HepG2 (cell line): Measurements from ENCODE around the gene VIT. TPM values are rescaled to one million over a fixed set of nuclear protein-coding genes. Genes with fewer than 3 reads are reported as not detected.

Experiments
- FOXJ3 ChIP-seq: sonication (generic); formaldehyde crosslinking; IDR thresholded peaks from 2 replicates; pipeline ENCODE4 v1.4.0; 2020; ENCODE audit warnings: missing genetic modification reagents, mild to moderate bottlenecking, borderline replicate concordance
- GATA4 ChIP-seq: sonication (generic); IDR thresholded peaks from 2 replicates; pipeline ENCODE4 v1.6.1; 2016; ENCODE audit warnings: antibody characterized with exemption, low read depth, borderline replicate concordance
- MXD4 ChIP-seq: IDR thresholded peaks from 2 replicates; pipeline ENCODE4 v1.6.1; 2016; ENCODE audit warnings: mild to moderate bottlenecking, missing biosample characterization, missing genetic modification reagents
- NKX3-1 ChIP-seq: sonication (generic); formaldehyde crosslinking; IDR thresholded peaks from 2 replicates; pipeline ENCODE4 v1.5.0; 2020; ENCODE audit warnings: missing genetic modification reagents
- polyA plus RNA-seq, 8 experiments: library from polyadenylated mRNA; depleted of rRNA in 3 of 8; stranded (reverse) in 7 of 8; unstranded in 1 of 8; fragments of >200 nt; fragmentation: Illumina TruSeq in 4 of 8; extraction: Trizol in 4 of 8; gene quantifications; 2 replicates each; pipeline versions ENCODE4 v1.2.1 to v1.2.3, GENCODE V29; 2011 to 2016; ENCODE audit warnings: low read depth in 4 of 8, missing spikeins in 1 of 8, mixed read lengths in 1 of 8; ENCODE audit not compliant: insufficient read depth in 1 of 8
- total RNA-seq, 5 experiments: library from RNA; depleted of rRNA; stranded (reverse); fragments of >200 nt; fragmentation: Illumina TruSeq; extraction: Trizol; gene quantifications; 2 replicates each; pipeline ENCODE4 v1.2.3, GENCODE V29; 2016; ENCODE audit warnings: low read depth in 1 of 5
- TF ChIP-seq, protein P1 (sequence below): sonication (generic); formaldehyde crosslinking; IDR thresholded peaks from 2 replicates; pipeline ENCODE4 v1.4.0; 2020; ENCODE audit warnings: missing genetic modification reagents, borderline replicate concordance
- TF ChIP-seq, protein P2 (sequence below): sonication (generic); formaldehyde crosslinking; conservative IDR thresholded peaks from 2 replicates; pipeline ENCODE4 v1.4.0; 2020; ENCODE audit warnings: missing genetic modification reagents
- TF ChIP-seq, protein P3 (sequence below), 2 experiments: fragments of 450-650 bp in 1 of 2; sonication (generic) in 1 of 2; formaldehyde crosslinking in 1 of 2; IDR thresholded peaks; 2 replicates each; pipeline versions ENCODE4 v1.6.1 to v1.8.0; 2016 to 2022; ENCODE audit warnings: antibody characterized with exemption in 1 of 2, mild to moderate bottlenecking in 1 of 2, missing genetic modification reagents in 1 of 2
- TF ChIP-seq, protein P4 (sequence below): fragments of 450-650 bp; IDR thresholded peaks from 2 replicates; pipeline ENCODE4 v1.6.1; 2017
- TF ChIP-seq, protein P5 (sequence below): sonication (generic); formaldehyde crosslinking; IDR thresholded peaks from 2 replicates; pipeline ENCODE4 v1.4.0; 2020; ENCODE audit warnings: missing genetic modification reagents
- TF ChIP-seq, protein P6 (sequence below): sonication (generic); formaldehyde crosslinking; IDR thresholded peaks from 2 replicates; pipeline ENCODE4 v1.8.1; 2023; ENCODE audit warnings: mild to moderate bottlenecking, moderate library complexity, missing genetic modification reagents

The VIT gene
- total and polyA plus RNA-seq, 2 of the 13 experiments (the other 11 are each of a cell fraction or from before 2014, with no cell fraction given): not detected

DNA sequence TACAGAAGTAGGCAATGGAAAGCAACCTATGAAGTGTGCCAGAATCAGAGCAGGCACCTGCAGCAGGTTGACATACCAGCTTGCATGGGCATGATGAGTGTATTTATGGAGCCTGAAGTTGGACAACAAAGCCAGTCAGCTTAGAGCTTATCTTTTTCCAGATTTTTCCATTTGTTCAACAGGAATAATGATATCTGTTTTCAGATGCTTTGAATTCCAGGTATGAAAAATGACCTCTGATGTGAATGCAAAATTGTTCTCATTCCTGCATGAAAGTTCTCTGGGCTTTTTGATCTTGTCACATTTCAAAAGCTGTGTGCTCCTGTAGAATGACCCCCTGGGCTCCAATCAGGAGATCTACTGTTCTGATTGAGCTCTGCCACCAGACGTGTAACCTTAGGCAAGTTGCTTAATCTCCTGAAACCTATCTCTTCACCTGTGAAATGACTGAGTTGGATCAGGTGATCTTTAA lies 38.2 kb upstream of the VIT start (continued):
- TF ChIP-seq, protein P1, sequence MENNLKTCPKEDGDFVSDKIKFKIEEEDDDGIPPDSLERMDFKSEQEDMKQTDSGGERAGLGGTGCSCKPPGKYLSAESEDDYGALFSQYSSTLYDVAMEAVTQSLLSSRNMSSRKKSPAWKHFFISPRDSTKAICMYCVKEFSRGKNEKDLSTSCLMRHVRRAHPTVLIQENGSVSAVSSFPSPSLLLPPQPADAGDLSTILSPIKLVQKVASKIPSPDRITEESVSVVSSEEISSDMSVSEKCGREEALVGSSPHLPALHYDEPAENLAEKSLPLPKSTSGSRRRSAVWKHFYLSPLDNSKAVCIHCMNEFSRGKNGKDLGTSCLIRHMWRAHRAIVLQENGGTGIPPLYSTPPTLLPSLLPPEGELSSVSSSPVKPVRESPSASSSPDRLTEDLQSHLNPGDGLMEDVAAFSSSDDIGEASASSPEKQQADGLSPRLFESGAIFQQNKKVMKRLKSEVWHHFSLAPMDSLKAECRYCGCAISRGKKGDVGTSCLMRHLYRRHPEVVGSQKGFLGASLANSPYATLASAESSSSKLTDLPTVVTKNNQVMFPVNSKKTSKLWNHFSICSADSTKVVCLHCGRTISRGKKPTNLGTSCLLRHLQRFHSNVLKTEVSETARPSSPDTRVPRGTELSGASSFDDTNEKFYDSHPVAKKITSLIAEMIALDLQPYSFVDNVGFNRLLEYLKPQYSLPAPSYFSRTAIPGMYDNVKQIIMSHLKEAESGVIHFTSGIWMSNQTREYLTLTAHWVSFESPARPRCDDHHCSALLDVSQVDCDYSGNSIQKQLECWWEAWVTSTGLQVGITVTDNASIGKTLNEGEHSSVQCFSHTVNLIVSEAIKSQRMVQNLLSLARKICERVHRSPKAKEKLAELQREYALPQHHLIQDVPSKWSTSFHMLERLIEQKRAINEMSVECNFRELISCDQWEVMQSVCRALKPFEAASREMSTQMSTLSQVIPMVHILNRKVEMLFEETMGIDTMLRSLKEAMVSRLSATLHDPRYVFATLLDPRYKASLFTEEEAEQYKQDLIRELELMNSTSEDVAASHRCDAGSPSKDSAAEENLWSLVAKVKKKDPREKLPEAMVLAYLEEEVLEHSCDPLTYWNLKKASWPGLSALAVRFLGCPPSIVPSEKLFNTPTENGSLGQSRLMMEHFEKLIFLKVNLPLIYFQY (CRISPR knock-in tag): no peak
- no peak for TF ChIP-seq MXD4 (CRISPR knock-in tag)
- TF ChIP-seq, protein P2, sequence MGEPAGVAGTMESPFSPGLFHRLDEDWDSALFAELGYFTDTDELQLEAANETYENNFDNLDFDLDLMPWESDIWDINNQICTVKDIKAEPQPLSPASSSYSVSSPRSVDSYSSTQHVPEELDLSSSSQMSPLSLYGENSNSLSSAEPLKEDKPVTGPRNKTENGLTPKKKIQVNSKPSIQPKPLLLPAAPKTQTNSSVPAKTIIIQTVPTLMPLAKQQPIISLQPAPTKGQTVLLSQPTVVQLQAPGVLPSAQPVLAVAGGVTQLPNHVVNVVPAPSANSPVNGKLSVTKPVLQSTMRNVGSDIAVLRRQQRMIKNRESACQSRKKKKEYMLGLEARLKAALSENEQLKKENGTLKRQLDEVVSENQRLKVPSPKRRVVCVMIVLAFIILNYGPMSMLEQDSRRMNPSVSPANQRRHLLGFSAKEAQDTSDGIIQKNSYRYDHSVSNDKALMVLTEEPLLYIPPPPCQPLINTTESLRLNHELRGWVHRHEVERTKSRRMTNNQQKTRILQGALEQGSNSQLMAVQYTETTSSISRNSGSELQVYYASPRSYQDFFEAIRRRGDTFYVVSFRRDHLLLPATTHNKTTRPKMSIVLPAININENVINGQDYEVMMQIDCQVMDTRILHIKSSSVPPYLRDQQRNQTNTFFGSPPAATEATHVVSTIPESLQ (CRISPR knock-in tag): no peak
- TF ChIP-seq FOXJ3 (CRISPR knock-in tag): 0 out of 2 replicates have a peak, but pooled peaks have one; percentile 24
- TF ChIP-seq, protein P3, sequence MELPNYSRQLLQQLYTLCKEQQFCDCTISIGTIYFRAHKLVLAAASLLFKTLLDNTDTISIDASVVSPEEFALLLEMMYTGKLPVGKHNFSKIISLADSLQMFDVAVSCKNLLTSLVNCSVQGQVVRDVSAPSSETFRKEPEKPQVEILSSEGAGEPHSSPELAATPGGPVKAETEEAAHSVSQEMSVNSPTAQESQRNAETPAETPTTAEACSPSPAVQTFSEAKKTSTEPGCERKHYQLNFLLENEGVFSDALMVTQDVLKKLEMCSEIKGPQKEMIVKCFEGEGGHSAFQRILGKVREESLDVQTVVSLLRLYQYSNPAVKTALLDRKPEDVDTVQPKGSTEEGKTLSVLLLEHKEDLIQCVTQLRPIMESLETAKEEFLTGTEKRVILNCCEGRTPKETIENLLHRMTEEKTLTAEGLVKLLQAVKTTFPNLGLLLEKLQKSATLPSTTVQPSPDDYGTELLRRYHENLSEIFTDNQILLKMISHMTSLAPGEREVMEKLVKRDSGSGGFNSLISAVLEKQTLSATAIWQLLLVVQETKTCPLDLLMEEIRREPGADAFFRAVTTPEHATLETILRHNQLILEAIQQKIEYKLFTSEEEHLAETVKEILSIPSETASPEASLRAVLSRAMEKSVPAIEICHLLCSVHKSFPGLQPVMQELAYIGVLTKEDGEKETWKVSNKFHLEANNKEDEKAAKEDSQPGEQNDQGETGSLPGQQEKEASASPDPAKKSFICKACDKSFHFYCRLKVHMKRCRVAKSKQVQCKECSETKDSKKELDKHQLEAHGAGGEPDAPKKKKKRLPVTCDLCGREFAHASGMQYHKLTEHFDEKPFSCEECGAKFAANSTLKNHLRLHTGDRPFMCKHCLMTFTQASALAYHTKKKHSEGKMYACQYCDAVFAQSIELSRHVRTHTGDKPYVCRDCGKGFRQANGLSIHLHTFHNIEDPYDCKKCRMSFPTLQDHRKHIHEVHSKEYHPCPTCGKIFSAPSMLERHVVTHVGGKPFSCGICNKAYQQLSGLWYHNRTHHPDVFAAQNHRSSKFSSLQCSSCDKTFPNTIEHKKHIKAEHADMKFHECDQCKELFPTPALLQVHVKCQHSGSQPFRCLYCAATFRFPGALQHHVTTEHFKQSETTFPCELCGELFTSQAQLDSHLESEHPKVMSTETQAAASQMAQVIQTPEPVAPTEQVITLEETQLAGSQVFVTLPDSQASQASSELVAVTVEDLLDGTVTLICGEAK (IDR thresholded peaks at IDR 0.05): no peak
- TF ChIP-seq, protein P3 (CRISPR knock-in tag; IDR thresholded peaks at IDR 0.05): no peak
- TF ChIP-seq, protein P4, sequence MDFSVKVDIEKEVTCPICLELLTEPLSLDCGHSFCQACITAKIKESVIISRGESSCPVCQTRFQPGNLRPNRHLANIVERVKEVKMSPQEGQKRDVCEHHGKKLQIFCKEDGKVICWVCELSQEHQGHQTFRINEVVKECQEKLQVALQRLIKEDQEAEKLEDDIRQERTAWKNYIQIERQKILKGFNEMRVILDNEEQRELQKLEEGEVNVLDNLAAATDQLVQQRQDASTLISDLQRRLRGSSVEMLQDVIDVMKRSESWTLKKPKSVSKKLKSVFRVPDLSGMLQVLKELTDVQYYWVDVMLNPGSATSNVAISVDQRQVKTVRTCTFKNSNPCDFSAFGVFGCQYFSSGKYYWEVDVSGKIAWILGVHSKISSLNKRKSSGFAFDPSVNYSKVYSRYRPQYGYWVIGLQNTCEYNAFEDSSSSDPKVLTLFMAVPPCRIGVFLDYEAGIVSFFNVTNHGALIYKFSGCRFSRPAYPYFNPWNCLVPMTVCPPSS: no peak
- TF ChIP-seq NKX3-1 (CRISPR knock-in tag): no peak
- TF ChIP-seq, protein P5, sequence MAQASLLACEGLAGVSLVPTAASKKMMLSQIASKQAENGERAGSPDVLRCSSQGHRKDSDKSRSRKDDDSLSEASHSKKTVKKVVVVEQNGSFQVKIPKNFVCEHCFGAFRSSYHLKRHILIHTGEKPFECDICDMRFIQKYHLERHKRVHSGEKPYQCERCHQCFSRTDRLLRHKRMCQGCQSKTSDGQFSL: no peak
- TF ChIP-seq GATA4: peak; percentile 38; the same call in 1 of the 2 replicates
- TF ChIP-seq, protein P6, sequence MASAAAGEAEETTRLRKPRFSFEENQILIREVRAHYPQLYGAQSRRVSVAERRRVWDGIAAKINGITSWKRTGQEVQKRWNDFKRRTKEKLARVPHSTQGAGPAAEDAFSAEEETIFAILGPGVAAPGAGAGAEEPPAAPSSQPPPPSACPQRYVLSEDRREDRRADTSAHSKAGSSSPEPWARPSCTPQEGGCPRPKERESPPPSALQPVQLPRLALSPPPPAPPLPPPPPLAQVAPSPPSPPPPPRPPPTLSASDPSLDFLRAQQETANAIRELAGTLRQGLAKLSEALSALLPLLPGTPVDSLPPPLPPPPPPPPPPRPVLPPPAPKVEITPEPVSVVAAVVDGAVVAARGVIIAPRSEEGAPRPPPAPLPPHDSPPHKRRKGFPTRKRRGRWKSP: no peak
